HG03095 (cell line): Measurements from ENCODE around the gene ITPR3.
"Not testable (repeated sequence)": the region's sequence is repeated elsewhere in the genome, so short reads cannot be mapped to it uniquely, and the experiment has no call there.

Source experiments
- ATAC-seq: cut with Tn5 transposase; IDR thresholded peaks from one replicate; pipeline ENCODE4 v1.9.1; 2021; ENCODE audit warnings: moderate library complexity; ENCODE audit not compliant: unreplicated experiment

The ITPR3 gene

GRCh38 chr6:33610779-33611732 lies 10.1 kb upstream of the ITPR3 start:
- no peak for ATAC-seq

GRCh38 chr6:33613146-33613794 lies 7.9 kb upstream of the ITPR3 start:
- no peak for ATAC-seq

GRCh38 chr6:33613795-33614168 lies 7.3 kb upstream of the ITPR3 start:
- no peak for ATAC-seq

- ATAC-seq: no peak
These were observed 5.0 kb upstream of the ITPR3 start for GRCh38 chr6:33616113-33616512.

GRCh38 chr6:33616913-33617312 lies 4.2 kb upstream of the ITPR3 start:
- no peak for ATAC-seq

- no peak for ATAC-seq
These were observed 1.8 kb upstream of the ITPR3 start for GRCh38 chr6:33619166-33619840.

- ATAC-seq: no peak
These were observed 815 bp upstream of the ITPR3 start for GRCh38 chr6:33620158-33620855.

GRCh38 chr6:33621711-33622388 lies 728 bp downstream of the ITPR3 start:
- peak; percentile 31 for ATAC-seq

- no peak for ATAC-seq
These were observed 1.6 kb downstream of the ITPR3 start for GRCh38 chr6:33622456-33623431.

- no peak for ATAC-seq
These were observed 2.8 kb downstream of the ITPR3 start for GRCh38 chr6:33623895-33624381.

GRCh38 chr6:33624856-33625255 lies 3.7 kb downstream of the ITPR3 start:
- ATAC-seq: no peak

- no peak for ATAC-seq
These were observed 6.8 kb downstream of the ITPR3 start for GRCh38 chr6:33627876-33628275.

GRCh38 chr6:33628401-33628964 lies 7.4 kb downstream of the ITPR3 start:
- ATAC-seq: no peak

GRCh38 chr6:33630014-33630413 lies 8.9 kb downstream of the ITPR3 start:
- ATAC-seq: no peak

- not testable (repeated sequence) for ATAC-seq
These were observed 10.4 kb downstream of the ITPR3 start for GRCh38 chr6:33631521-33631920.

- no peak for ATAC-seq
These were observed 10.9 kb downstream of the ITPR3 start for GRCh38 chr6:33631971-33632557.

- no peak for ATAC-seq
These were observed 11.5 kb downstream of the ITPR3 start for GRCh38 chr6:33632558-33633039.

- no peak for ATAC-seq
These were observed 12.0 kb downstream of the ITPR3 start for GRCh38 chr6:33633084-33633461.
